Ectodermal cell (in vitro differentiated cells): ENCODE results near the gene NMT1.
A peak's percentile ranks its signal among the peaks of the same experiment; 100 is the strongest.

Experiments used
- H3K27ac ChIP-seq: 2 replicates; pipeline ENCODE4 v1.7.0; 2013; ENCODE audit warnings: mild to moderate bottlenecking, low read depth, low read length; ENCODE audit not compliant: insufficient read depth, poor library complexity, severe bottlenecking
- H3K27me3 ChIP-seq: 2 replicates; pipeline ENCODE4 v1.7.0; 2013; ENCODE audit warnings: mild to moderate bottlenecking, low read length; ENCODE audit not compliant: insufficient read depth, control insufficient read depth, poor library complexity, severe bottlenecking
- H3K36me3 ChIP-seq: one replicate; pipeline ENCODE4 v1.7.0; 2013; ENCODE audit warnings: low read length; ENCODE audit not compliant: control insufficient read depth, insufficient read depth
- H3K4me1 ChIP-seq: one replicate; pipeline ENCODE4 v1.7.0; 2013; ENCODE audit warnings: low read length; ENCODE audit not compliant: control insufficient read depth, insufficient read depth
- H3K4me3 ChIP-seq: 2 replicates; pipeline ENCODE4 v1.7.0; 2013; ENCODE audit warnings: low read depth, low read length, control low read depth; ENCODE audit not compliant: insufficient read depth
- H3K9me3 ChIP-seq: 2 replicates; pipeline ENCODE4 v1.7.0; 2013; ENCODE audit warnings: mild to moderate bottlenecking, low read length, moderate library complexity; ENCODE audit not compliant: control insufficient read depth
- WGBS, 2 experiments: methylation state at CpG; one replicate each; pipeline ENCODE4 v1.1.7; 2013; ENCODE audit warnings: missing lambda C conversion rate in 2 of 2; 5-methylcytosine and 5-hydroxymethylcytosine counted together

The NMT1 gene

GRCh38 chr17:45035848-45036247 is 25.3 kb upstream of the NMT1 start:
- Histone ChIP-seq H3K27me3 (no peaks in the 10 kb centered on the region), H3K4me1 (peaks cover 9% of the 10 kb centered on the region), H3K9me3 (no peaks in the 10 kb centered on the region), H3K27ac (no peak overlapping the region), H3K36me3 (peaks cover 10% of the 10 kb centered on the region), H3K4me3 (no peak overlapping the region)
- WGBS, 2 experiments, result 95 to 98% methylated on average over 14 of the region's 14 CpGs

- Histone ChIP-seq H3K36me3 (peaks cover 3% of the 10 kb centered on the region), H3K27me3 (no peaks in the 10 kb centered on the region)
- WGBS, 2 experiments, result 84 to 88% methylated on average over 3 of the region's 3 CpGs
These were observed 24.4 kb upstream of the NMT1 start for GRCh38 chr17:45036691-45037090.

GRCh38 chr17:45038728-45039634 is 22.1 kb upstream of the NMT1 start:
- Histone ChIP-seq H3K4me1 (peaks cover 15% of the 10 kb centered on the region), H3K27ac (no peak overlapping the region), H3K27me3 (no peaks in the 10 kb centered on the region), H3K36me3 (no peaks in the 10 kb centered on the region), H3K4me3 (no peak overlapping the region), H3K9me3 (no peaks in the 10 kb centered on the region)
- WGBS, 2 experiments, result 93% methylated on average over 13 of the region's 13 CpGs

More at GRCh38 chr17:45036691-45037090, 24.4 kb upstream of the NMT1 start:
- no peaks in the 10 kb centered on the region for H3K9me3 ChIP-seq
- H3K27ac ChIP-seq, result no peak overlapping the region
- peaks cover 15% of the 10 kb centered on the region for H3K4me1 ChIP-seq
- H3K4me3 ChIP-seq, result no peak overlapping the region

GRCh38 chr17:45040459-45040858 is 20.7 kb upstream of the NMT1 start:
- Histone ChIP-seq H3K4me3 (no peak overlapping the region), H3K9me3 (no peaks in the 10 kb centered on the region), H3K36me3 (no peaks in the 10 kb centered on the region), H3K27me3 (no peaks in the 10 kb centered on the region), H3K4me1 (peaks cover 15% of the 10 kb centered on the region), H3K27ac (peak overlapping the region; percentile 79)
- WGBS, 2 experiments, result 16 to 17% methylated on average over 4 of the region's 4 CpGs

- no peak overlapping the region for H3K4me3 ChIP-seq
- no peaks in the 10 kb centered on the region for H3K27me3 ChIP-seq
- 91 to 92% methylated on average over 11 of the region's 11 CpGs for WGBS, 2 experiments
- H3K4me1 ChIP-seq, result peaks cover 15% of the 10 kb centered on the region
- H3K27ac ChIP-seq, result no peak overlapping the region
- H3K36me3 ChIP-seq, result no peaks in the 10 kb centered on the region
- H3K9me3 ChIP-seq, result no peaks in the 10 kb centered on the region
These were observed 18.6 kb upstream of the NMT1 start for GRCh38 chr17:45042346-45043120.

GRCh38 chr17:45043813-45044540 is 17.1 kb upstream of the NMT1 start:
- Histone ChIP-seq H3K36me3 (no peaks in the 10 kb centered on the region), H3K4me1 (peaks cover 15% of the 10 kb centered on the region), H3K4me3 (no peak overlapping the region), H3K27ac (no peak overlapping the region), H3K9me3 (no peaks in the 10 kb centered on the region), H3K27me3 (no peaks in the 10 kb centered on the region)
- WGBS, 2 experiments, result 81 to 84% methylated on average over 18 of the region's 18 CpGs

- WGBS, 2 experiments, result 91 to 96% methylated on average over 9 of the region's 9 CpGs
- Histone ChIP-seq H3K4me3 (no peak overlapping the region), H3K4me1 (no peaks in the 10 kb centered on the region), H3K9me3 (no peaks in the 10 kb centered on the region), H3K27ac (no peak overlapping the region), H3K27me3 (no peaks in the 10 kb centered on the region), H3K36me3 (no peaks in the 10 kb centered on the region)
These were observed 14.5 kb upstream of the NMT1 start for GRCh38 chr17:45046537-45047125.

- Histone ChIP-seq H3K27me3 (no peaks in the 10 kb centered on the region), H3K36me3 (no peaks in the 10 kb centered on the region), H3K4me3 (no peak overlapping the region), H3K9me3 (no peaks in the 10 kb centered on the region), H3K27ac (no peak overlapping the region), H3K4me1 (no peaks in the 10 kb centered on the region)
- WGBS, 2 experiments, result 90 to 96% methylated on average over 8 of the region's 8 CpGs
These were observed 12.1 kb upstream of the NMT1 start for GRCh38 chr17:45048795-45049563.

GRCh38 chr17:45050481-45051059 is 10.5 kb upstream of the NMT1 start:
- peak overlapping the region; percentile 78 for H3K27ac ChIP-seq
- H3K4me1 ChIP-seq, result no peaks in the 10 kb centered on the region
- H3K4me3 ChIP-seq, result peak overlapping the region; percentile 78
- no peaks in the 10 kb centered on the region for H3K9me3 ChIP-seq
- no peaks in the 10 kb centered on the region for H3K36me3 ChIP-seq
- WGBS, 2 experiments, result 4 to 6% methylated on average over 14 of the region's 14 CpGs
- H3K27me3 ChIP-seq, result no peaks in the 10 kb centered on the region
